H4 (cell line): ENCODE results near the gene BPNT1. TPM values are rescaled to one million over a fixed set of nuclear protein-coding genes. Genes with fewer than 3 reads are reported as not detected.
"Not testable (repeated sequence)": the region's sequence is repeated elsewhere in the genome, so short reads cannot be mapped to it uniquely, and the experiment has no call there.

Source experiments
- DNase-seq: peaks from one replicate; pipeline ENCODE4 v3.0.0-alpha.2; 2015; ENCODE audit warnings: low spot score
- total RNA-seq: library from RNA; depleted of rRNA; stranded (reverse); fragments of >200 nt; shearing (Covaris generic); gene quantifications from 2 replicates; pipeline ENCODE4 v1.2.3, GENCODE V29; 2014

The BPNT1 gene
- total RNA-seq, 1 experiment from 2014 or later = 16.9 TPM

GRCh38 chr1:220077887-220078286 is 11.7 kb downstream of the BPNT1 start:
- DNase-seq = no peak

DNA sequence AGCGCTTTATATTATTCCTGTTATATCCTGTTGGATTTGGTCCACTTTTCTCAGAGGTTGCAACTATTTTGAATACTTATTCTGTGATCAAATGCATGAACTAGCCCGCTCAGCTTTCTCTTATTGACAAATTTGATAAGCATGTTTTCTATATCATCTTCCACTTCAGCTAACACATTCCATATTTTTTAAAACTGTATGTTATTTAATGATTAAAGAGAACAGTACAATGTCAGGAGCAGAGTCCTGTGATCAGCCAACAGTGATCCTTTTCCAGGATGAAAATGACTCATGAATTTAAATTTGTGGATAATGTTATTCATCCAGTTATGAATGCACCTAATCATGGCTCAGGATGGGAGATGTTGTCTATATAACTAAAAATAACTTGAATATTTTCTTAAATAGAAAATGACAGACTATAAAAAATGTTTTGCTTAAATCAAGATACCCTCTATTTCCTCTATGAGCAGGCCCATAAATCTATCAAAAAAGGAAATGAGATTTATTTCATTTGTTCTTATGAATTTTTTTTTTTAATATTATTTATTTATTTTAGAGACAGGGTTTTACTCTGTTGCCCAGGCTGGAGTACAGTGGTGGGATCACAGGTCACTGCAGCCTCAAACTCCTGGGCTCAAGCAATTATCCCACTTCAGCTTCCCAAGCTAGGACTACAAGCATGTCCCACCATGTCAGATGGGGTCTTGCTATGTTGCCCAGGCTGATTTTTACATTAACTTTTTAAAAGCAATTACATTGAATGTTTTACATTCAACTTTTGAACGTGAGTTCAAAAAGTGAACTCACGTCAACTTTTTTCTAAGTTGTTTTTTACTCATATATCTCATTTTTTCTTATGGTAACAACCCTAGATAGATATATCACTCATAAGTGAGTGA is 12.5 kb downstream of the BPNT1 start:
- DNase-seq = no peak

DNA sequence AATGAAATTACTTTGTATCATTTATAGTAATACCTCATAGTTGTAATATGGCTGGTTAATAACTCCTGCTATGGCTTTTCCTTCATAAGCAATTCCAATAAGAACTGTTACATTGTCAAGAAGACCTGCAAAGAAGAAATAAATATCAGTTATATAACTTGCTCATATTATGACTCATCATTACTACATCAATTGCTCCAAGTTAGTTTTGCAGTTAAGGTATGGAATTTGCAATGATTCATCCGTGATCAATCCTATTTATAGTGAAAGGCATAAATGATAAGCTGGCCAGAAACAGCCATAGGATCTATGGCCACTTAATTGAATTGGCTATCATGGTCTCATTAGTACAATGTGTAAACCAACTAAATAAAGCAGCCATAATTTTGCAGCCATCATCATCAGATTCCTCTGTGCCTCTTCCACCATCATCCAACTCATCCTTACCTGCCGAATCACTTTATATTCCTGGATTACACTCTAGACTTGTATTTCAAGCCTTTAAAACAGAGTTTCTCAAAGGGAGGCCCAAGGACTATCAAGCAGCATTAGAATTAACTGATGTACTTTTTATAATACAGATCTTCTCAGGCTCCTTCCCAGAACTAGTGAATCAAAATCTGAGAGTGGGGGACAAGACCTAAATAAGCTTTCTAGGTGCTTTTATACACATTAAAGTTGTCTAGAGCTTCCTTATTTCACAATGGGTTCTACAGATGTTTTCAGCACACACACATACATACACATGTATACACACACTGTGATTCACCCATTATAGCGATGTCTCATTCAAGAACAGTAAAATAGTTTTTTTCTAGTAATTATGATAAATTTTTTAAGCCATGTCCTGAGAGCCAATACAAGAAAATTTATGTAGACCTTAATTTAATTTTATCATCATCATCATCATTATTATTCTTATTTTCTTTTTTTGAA is 22.1 kb downstream of the BPNT1 start:
- no peak for DNase-seq

- no peak for DNase-seq
Observed at GRCh38 chr1:220062629-220063028, 27.0 kb downstream of the BPNT1 start.

DNA sequence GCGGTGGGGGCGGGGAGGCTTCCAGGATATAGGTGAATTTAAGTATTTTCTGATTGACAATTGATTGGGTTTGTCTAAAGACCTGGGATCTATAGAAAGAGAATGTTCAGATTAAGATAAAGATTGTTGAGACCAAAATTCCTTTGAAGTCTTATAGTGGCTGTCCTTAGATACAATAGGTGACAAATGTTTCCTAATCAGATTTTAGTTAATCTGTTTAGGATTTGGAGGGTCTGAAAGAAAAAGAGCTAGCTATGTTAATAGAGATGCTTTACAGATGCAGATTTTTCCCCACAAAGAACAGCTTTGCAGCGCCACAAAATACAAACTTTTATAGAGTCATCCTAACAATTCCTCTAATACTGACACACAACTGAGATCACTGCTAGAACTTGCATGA is 28.7 kb downstream of the BPNT1 start:
- no peak for DNase-seq

GRCh38 chr1:220056374-220056773 is 33.2 kb downstream of the BPNT1 start:
- DNase-seq = no peak

GRCh38 chr1:220046052-220046930 is 43.3 kb downstream of the BPNT1 start, which contains the start of gene EPRS1:
Gene EPRS1 (minus strand): TSS chr1:220046505. CDS start chr1:220046388, 117 bp downstream.
- DNase-seq = peak; percentile 98

- no peak for DNase-seq
Observed at GRCh38 chr1:220045356-220046051, 44.1 kb downstream of the BPNT1 start.

DNA sequence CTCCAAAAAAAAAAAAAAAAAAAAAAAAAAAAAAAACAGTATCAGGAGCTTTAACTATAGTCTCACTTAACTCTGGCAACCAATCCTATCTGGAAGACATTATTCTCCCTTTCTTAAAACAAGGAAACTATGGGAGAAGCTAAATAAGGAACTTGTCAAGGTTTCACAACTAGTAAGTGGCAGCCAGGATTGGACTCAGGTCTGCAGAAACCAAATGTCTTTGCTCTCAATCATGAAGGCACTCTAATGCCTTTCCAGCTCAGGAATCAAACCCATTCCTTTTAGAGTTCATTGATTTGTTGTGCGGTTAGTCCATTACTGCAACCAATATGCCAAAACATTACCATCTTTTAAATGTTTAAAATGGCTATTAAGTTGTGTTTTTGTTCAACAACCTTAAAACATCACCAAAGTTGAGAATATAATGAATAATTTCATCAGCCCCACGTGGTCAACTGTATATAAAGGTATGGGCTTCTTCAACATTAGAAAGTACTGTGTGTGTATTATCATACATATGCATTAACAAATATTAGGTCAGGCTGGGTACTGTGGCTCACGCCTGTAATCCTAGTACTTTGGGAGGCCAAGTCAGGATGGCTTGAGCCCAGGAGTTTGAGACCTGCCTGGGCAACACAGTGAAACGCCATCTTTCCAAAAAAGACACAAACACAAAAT is 44.8 kb downstream of the BPNT1 start:
- DNase-seq = no peak

GRCh38 chr1:220043646-220044045 is 45.9 kb downstream of the BPNT1 start:
- no peak for DNase-seq

DNA sequence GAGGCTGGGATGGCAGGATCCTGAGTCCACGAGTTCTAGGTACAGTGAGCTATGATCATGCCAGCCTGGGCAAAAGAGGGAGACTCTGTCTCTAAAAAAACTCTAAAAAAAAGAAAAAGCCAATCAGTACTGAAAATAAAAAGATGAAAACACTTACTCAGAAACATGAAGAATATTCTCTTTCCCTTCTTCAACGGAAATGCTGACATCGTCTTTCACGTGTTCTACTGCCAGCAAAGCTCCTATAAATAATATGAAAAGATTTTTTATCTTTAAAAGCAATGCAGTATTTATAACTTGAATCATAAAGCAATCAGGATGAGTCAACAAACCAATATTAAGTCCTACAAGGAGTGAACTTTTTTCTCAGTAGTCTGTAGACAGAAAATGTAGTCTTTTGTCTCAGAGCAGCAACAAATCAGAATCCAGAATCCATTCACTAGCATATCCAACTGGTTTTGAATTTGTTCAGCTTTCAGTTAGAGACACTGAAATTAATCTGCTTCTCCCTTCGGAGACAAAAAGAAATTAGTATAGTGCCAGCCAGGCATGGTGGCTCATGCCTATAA is 49.5 kb downstream of the BPNT1 start:
- no peak for DNase-seq

DNA sequence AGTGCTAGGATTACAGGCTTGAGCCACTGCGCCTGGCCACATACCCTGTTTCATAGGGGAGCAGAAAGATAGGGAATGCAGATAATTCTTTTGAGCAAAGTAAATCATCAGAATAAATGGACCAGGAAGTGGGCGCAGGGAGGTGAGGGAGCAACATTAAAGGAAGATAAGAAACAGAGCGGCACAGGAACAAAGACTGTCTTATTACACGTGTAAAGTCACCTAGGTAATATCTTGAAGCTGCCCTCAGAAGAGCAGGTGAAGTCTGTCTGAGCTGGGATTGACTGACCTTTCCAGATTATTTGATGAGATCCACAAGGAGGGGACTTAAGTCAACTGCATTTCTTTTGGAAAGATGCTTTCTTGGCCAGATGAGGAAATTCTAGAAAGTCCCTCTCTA is 50.9 kb downstream of the BPNT1 start:
- DNase-seq = no peak

GRCh38 chr1:220037810-220038209 is 51.8 kb downstream of the BPNT1 start:
- not testable (repeated sequence) for DNase-seq

GRCh38 chr1:220032911-220033310 is 56.7 kb downstream of the BPNT1 start:
- DNase-seq = no peak

GRCh38 chr1:220031287-220031686 is 58.3 kb downstream of the BPNT1 start:
- no peak for DNase-seq

- no peak for DNase-seq
Observed at GRCh38 chr1:220028346-220028895, 61.2 kb downstream of the BPNT1 start.

- no peak for DNase-seq
Observed at GRCh38 chr1:220019071-220019470, 70.5 kb downstream of the BPNT1 start.

GRCh38 chr1:220013497-220013896 is 76.1 kb downstream of the BPNT1 start:
- no peak for DNase-seq

DNA sequence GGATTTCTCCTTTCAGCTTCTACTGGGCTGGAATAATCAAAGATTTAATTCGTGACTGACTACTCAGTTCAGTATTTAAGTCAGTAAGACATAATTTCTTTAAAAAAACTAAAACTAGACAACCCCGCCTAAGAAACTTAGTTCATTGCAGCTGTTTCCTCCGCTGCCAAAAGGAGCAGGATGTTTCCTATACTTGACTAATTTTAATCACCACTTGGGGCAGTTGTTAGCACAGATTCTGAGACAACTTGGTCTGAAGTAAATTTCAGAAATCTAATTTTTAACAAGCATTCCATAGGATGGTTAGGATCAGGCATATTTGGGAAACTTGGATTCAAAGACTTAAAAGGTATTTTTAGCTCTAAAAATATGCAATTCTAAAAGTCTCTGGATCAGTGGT is 77.3 kb downstream of the BPNT1 start:
- no peak for DNase-seq

DNA sequence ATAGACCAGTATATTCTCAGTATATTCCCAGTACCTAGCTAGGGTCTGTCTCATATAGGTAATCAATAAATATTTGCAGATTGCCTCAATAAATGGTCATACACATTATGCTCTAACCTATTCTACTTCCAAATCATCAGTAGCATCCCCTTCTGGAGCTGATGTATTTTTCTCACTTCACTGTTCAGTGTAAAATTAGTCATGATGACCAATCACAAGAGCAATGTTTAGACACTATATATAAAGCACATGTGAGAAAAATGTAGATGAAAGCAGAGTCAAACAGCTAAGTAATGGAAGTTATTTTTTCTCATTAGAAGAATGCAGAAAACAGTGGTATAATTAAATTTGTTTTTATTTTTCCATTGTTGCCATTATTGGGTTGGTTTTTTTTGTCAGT is 78.0 kb downstream of the BPNT1 start:
- DNase-seq = no peak
